Measurements from ENCODE around the gene ZNF467. TPM values are rescaled to one million over a fixed set of nuclear protein-coding genes. Genes with fewer than 3 reads are reported as not detected.

Gene ZNF467
- total and polyA plus RNA-seq, 2 donors (not counting 3 experiments of a cell fraction or from before 2014, with no cell fraction given), result 4.2 to 8.9 TPM

DNA sequence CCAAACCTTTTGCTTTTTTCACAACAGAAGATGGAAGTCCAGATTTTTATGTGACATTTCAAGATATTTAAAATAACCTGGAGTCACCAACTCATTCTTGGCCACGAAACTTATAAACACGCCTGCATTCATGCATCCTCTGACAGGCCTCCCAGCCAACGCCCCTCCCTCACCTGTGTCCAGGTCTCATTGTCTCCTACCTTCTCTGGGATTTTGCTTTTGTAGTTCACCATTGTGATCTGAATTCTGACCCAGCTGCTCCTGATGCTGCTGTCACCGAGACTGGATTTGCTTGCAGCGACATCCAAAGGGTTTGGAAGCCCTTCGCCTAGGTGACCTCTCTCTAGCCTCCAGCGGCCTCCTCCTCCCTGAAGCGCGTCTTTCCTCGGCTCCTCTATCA is 10.8 kb downstream of the ZNF467 start:
- TF ChIP-seq GATA2 (IDR thresholded peaks at IDR 0.05; ENCODE audit: insufficient read depth, insufficient read length, low read depth, low read length) (no peak), POLR2AphosphoS5 (IDR thresholded peaks at IDR 0.05; ENCODE audit: insufficient read depth, low read depth, low read length) (no peak), EZH2 (IDR thresholded peaks at IDR 0.05; ENCODE audit: borderline replicate concordance, low read depth, low read length, severe bottlenecking) (no peak), FOS (IDR thresholded peaks at IDR 0.05; ENCODE audit: borderline replicate concordance, insufficient read depth, low read length) (no peak), MYC (IDR thresholded peaks at IDR 0.05; ENCODE audit: low read depth, low read length) (no peak), JUN (IDR thresholded peaks at IDR 0.05; ENCODE audit: borderline replicate concordance, insufficient read depth, insufficient read length, low read depth) (no peak), POLR2A (IDR thresholded peaks at IDR 0.05; ENCODE audit: low read depth, low read length) (no peak)
- TF ChIP-seq, protein P1, sequence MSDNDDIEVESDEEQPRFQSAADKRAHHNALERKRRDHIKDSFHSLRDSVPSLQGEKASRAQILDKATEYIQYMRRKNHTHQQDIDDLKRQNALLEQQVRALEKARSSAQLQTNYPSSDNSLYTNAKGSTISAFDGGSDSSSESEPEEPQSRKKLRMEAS (IDR thresholded peaks at IDR 0.05; ENCODE audit: insufficient read depth, insufficient read length), result no peak
- TF ChIP-seq, protein P2, sequence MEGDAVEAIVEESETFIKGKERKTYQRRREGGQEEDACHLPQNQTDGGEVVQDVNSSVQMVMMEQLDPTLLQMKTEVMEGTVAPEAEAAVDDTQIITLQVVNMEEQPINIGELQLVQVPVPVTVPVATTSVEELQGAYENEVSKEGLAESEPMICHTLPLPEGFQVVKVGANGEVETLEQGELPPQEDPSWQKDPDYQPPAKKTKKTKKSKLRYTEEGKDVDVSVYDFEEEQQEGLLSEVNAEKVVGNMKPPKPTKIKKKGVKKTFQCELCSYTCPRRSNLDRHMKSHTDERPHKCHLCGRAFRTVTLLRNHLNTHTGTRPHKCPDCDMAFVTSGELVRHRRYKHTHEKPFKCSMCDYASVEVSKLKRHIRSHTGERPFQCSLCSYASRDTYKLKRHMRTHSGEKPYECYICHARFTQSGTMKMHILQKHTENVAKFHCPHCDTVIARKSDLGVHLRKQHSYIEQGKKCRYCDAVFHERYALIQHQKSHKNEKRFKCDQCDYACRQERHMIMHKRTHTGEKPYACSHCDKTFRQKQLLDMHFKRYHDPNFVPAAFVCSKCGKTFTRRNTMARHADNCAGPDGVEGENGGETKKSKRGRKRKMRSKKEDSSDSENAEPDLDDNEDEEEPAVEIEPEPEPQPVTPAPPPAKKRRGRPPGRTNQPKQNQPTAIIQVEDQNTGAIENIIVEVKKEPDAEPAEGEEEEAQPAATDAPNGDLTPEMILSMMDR (IDR thresholded peaks at IDR 0.05; ENCODE audit: extremely low read depth in 1 of 2, insufficient read depth in 1 of 2, low read depth in 1 of 2, low read length in 2 of 2), result no peak
- dilution Hi-C loops (cut with MboI; ENCODE audit: extremely low pct_ligation_motif_present, low sequenced_read_pairs), result no loop called here
- no peak for DNase-seq (ENCODE audit: low read depth, low spot score)

More for the DNA sequence above, 10.8 kb downstream of the ZNF467 start:
- H3K9ac ChIP-seq (replicated peaks; ENCODE audit: extremely low read depth, insufficient read depth, low read length), result no peak overlapping the region
- intact Hi-C loops (cut with micrococcal nuclease), result no loop called here
- no peak overlapping the region for H3K4me3 ChIP-seq (replicated peaks in 1 of 3; ENCODE audit: insufficient read depth in 1 of 3, low read depth in 1 of 3, low read length in 3 of 3)
- BruUV-seq (replicated peaks), result no TSS peak
- POLR2A ChIA-PET, result no interaction called here
- no peaks in the 10 kb centered on the region for H3K79me2 ChIP-seq (ENCODE audit: control insufficient read depth, insufficient read depth, low read length)
- H3K9me1 ChIP-seq (replicated peaks; ENCODE audit: control insufficient read depth, extremely low read depth, insufficient read depth, low read length), result no peaks in the 10 kb centered on the region
- H3K4me2 ChIP-seq (ENCODE audit: insufficient read depth, low read length), result no peak overlapping the region
- no peak overlapping the region for H3K27ac ChIP-seq (ENCODE audit: insufficient read depth, low read depth, low read length)
- no peaks in the 10 kb centered on the region for H4K20me1 ChIP-seq (replicated peaks; ENCODE audit: control insufficient read depth, extremely low read depth, insufficient read depth, low read length)
- no peak for FAIRE-seq
- H3K36me3 ChIP-seq (ENCODE audit: control insufficient read depth in 2 of 2, extremely low read depth in 1 of 2, insufficient read depth in 2 of 2, low read length in 2 of 2), result peaks cover 0 to 2% of the 10 kb centered on the region in 2 experiments
- no peak overlapping the region for H2AFZ ChIP-seq (ENCODE audit: low read depth, low read length)
- H3K9me3 ChIP-seq (replicated peaks; ENCODE audit: control insufficient read depth, insufficient read depth, low read length), result no peaks in the 10 kb centered on the region
- CTCF ChIA-PET, result no interaction called here
- H3K27me3 ChIP-seq (ENCODE audit: control insufficient read depth in 2 of 2, insufficient read depth in 2 of 2, low read length in 2 of 2), result peaks cover 0 to 1% of the 10 kb centered on the region in 2 experiments
- H3K4me1 ChIP-seq (ENCODE audit: control insufficient read depth, extremely low read depth, insufficient read depth, low read length), result no peaks in the 10 kb centered on the region

All from endothelial cell of umbilical vein (primary cell).